HuH-7.5 (cell line): ENCODE results near the gene GNG4.

Source experiments
- DNase-seq: peaks from one replicate; pipeline ENCODE4 v3.0.0; 2011; ENCODE audit warnings: low spot score

GNG4 gene

GRCh38 chr1:235533476-235534168, 116.0 kb downstream of the GNG4 start:
- DNase-seq, result no peak

- DNase-seq, result no peak
Measured at GRCh38 chr1:235532360-235532759, 117.2 kb downstream of the GNG4 start.

DNA sequence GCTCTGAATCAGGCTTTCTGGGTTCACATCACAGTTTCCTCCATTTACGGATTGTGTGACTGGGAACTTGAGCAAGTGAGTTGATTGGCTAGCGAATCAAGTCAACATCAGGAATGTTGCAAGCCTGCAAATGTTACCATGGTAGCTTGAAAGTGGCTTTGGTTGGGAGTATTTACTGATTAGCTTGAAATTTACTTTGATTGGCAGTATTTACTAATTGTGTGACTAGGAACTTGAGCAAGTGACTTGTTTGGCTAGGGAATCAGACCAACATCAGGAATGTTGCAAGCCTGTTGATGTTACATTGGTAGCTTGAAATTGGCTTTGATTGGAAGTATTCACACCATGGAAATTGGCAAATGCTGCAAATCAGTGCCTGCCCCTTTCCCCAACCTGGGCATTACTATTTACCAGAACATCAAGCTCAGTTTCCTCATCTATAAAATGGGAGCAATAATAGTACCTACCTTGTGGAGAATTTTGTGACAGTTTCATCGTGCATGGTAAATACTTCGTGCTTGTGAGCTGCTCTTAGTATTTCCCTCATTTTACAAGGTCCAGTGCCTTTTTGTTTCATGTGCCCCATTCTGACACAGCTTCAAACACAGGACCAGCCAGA, 122.3 kb downstream of the GNG4 start:
- no peak for DNase-seq

DNA sequence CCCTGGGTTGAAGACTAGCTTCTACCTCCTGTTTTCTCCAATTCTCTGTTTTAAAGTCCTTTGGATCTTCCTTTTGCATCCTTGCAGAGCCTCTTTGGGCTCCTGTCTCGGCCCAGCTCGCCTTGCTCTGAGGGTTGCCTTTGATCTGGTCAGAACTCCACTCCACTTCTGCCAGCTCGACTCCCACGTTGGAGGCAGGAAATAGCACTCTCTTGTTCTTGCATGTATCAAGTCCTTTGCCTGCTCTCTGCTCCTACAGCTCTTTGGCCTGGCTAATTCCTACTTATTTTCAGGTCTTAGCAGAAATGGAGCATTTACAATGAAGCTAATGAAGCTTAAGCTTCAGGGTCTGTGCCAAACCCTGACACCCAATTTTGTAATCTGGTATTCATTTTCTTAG, 124.3 kb downstream of the GNG4 start:
- no peak for DNase-seq

DNA sequence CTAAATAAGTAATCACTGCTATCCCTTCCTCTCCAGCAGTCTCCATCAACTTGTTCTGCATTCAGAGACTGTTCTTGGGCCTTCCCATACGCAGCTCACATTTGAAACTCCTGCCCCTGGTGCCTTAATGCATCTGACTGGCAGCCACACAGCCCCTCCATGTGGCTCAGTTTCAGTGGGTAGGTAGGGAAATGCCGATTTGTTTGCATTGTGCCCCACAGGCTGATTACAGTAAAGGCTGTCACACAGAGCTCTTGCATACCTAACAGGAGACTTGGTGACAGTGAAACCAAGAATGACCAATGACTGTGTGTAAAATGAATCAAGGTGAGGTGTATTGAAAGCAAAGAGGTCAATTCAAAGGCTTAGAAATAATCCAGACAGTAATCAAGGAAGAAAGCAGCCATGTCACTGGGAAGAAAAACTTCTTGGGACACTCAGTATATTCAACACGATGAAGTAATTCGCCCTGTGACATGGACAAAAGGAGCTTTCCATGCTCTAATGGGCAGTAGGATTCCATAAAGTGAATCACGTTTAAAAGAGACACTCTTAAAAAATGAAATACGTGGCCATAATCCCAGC, 132.6 kb downstream of the GNG4 start:
- DNase-seq, result no peak

- DNase-seq, result no peak
Measured at GRCh38 chr1:235515844-235516512, 133.6 kb downstream of the GNG4 start.

DNA sequence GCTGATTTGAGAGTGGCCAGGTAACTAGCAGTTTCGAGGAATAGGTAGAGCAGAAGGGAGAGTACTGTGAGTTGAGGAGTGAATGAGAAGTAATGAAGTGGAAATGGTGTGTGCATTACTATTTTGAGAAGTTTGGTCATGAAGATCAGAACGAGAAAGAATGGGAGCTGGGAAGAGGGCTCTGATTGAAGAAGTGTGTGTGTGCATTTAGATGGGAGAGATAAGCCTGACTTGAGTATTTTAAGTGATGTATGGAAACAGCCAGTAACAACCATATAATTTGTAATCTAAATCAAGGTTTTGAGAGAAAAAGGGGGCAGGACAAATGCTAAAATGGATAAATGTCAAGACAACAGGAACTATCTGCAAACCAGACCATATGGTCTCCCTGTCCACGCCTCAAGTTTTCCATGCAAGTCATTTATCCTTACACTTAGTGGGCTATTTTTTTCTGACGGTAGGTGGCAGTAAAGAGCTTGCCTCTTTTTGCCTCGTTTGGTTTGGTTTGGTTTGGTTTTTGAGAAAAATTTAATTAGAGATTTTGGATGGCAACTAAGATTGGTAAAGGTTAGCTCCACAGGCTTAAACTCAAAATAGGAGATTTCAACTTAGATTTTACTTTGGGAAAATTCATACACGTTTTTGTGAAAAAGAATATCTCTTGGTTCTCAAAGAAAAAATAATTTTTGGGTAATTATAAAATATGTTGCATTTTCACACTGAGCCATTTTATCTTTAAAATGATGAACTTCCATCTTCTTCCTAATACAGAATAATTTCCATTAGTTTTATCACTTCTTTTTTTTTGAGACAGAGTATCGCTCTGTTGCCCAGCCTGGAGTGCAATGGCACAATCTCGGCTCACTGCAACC, 135.9 kb downstream of the GNG4 start:
- peak; percentile 20 for DNase-seq

DNA sequence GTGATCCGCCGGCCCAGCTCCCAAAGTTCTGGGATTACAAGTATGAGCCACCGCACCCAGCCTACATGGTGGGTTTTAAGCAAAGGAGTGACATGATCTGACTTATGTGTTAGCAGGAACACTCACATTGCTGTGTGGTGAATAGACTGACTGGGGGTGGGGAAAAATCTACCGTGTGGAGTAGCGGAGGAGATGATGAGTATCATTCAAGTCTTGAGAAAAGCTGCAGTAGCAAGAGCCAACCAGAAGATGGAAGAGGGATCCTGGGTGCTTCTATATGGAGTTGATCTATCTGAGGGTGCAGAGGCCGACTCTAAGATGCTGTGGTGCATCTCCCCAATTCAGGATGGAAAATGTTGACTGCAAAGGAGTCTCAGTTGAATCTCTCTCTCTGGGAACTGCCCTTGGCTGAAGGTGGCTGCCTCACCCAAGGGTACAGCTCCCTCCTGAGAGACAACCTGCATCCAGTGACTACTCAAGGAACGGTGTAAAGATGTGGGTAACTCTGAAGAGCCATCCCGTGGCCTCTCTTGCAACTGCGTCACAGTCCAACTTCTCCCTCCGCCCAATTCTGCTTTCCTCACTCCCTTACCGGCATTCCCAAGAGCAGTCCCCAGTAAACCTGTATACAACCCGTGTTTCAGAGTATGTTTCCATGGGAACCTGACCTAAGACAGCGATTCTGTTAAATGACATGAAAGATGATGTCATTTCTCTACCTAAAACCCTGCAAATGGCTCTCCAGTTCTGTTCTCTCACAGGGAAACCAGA, 137.9 kb downstream of the GNG4 start:
- DNase-seq, result no peak

- DNase-seq, result no peak
Measured at GRCh38 chr1:235510823-235511222, 138.8 kb downstream of the GNG4 start.

DNA sequence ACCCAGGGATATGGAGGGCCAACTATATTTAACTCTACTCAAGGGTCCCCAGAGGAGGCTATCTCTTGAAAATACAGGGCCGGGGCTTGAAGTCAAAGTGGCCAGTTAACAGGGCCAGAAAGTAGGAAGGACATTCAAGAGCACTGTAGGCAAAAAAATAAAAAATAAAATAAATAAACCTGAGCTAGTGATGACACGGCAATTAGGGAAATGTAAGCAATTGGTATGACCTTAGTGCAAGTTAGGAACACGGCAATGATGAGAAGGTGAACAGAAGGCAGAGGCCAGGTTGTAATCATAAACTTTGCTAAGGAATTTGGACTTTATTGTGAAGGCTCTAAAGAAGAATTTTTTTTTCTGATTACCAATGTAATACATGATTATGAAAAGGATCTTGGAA, 142.0 kb downstream of the GNG4 start:
- no peak for DNase-seq

GRCh38 chr1:235504494-235505222, 144.9 kb downstream of the GNG4 start:
- DNase-seq, result peak; percentile 91

DNA sequence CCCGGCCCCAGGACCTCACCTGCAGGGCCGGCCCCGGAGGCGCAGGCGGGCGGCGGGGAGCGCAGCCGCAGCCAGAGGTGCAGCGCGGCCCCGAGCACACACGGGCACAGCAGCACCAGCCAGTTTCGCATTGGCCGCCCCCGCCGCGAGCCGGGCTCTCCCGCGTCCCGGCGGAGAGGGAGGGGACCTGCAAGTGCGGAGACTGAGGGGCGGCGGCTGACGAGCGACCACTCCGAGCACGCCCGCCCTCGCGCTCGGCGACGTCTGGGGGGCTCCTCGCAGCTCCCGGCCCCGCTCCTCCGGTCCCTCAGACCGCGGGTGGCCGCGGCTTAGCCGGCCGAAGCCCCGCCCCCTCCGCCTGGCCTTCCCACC, 145.5 kb downstream of the GNG4 start, which contains the start of gene B3GALNT2:
Gene B3GALNT2 (minus strand): TSS at position 331 of the 372 bp plus-strand sequence. CDS start 200 bp downstream, at position 131.
- DNase-seq, result peak; percentile 55

DNA sequence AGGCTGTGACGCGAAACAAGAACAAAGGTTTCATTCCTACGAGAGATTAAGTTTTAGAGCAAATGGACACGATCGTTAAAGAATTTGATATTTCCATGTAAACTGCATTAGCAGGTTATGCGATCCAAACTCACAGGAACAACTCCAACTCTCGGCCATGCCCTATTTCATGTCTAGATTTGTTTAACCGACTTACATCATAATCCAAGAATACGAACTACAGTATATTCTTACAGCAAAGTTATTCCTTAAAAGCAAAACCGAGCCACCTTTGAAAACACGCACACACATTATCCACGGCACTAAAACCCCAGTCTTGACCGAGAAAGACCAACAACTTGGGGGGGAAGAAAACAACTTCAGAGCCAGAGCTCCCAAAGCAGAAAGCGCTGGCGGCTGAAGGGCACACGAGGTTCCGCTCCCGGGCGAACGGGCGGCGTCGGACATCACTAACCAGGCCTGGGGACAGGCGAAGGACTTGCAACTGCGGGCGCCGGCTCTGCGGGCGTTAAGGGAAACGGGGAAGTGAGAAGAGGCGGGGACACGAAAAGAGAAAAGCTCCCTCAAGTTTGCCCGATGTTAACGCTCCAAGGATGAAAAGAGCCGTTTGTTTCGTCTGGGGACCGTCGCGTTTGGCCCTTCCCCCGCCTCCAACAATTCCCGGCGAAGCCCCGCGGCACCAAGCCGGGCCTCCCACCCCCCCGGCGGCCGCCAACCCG, 146.0 kb downstream of the GNG4 start:
- peak; percentile 42 for DNase-seq

DNA sequence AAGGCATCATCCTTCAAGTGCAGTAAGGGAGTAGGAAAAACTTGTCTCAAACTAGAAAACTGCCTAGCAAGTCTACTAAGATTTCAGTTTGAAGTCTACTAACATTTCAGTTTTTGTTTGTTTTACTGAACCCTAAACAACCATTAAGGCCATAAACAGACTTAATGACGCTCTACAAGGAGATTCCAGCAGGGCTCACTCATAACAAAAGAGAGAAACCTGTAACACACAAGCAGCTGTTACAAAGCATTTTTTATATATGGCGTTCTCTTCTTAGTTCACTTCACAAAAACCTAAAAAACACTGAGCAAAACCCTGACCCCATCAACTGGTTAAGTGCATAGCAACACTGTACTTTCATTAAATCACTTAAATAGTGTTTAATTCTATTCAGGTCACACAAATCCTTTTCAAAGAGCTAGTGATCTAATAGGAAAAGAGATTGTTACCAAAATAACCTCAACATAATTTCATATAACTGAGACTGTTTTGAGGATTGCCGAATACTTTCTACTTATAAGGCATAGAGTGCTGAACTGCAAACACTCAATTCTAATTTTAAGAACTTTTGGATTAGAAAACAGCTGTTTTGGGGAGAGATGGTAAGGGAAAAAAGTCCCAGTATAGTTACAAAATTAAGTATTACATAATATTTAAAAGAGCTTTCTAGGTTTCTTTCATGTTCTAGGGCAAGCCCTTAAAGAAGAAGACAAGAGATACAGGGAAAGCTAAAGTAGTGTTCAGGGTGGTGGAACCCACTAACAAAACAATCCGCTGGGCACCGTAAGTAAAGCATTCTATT, 146.8 kb downstream of the GNG4 start:
- DNase-seq, result no peak

DNA sequence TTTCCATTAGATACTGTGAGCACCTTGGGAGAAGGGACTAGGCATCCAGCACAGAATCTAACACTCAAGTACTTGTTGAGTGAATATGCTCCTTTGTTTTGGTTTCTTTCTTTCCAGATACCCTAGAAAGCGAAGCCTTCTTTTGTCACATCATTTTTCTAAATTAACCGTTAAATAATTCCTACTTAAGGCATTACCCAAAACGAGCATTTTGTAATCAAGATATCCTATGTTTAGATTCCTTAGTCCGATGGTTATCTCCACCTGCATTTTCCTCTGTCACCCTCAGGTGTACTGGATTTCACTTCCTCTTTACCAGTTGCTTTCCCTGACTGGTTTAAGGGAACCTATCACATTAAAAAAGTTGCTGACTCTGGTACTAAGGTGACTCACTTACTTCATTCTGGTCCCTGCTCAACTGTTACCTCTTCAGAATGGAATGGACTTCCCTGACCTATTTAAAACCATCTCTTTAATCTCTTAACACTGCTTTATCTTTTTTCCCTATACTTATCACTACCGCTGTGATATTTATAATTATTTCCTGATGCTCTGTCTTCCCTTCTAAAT, 148.5 kb downstream of the GNG4 start:
- DNase-seq, result no peak
